HG03521 (cell line): Measurements from ENCODE around the gene RAD51C.
"Not testable (repeated sequence)": the region's sequence is repeated elsewhere in the genome, so short reads cannot be mapped to it uniquely, and the experiment has no call there.

Source experiments
- ATAC-seq: cut with Tn5 transposase; IDR thresholded peaks from one replicate; pipeline ENCODE4 v1.9.1; 2021; ENCODE audit warnings: mild to moderate bottlenecking, moderate library complexity; ENCODE audit not compliant: unreplicated experiment

Gene RAD51C

GRCh38 chr17:58692239-58693055, at the start of gene RAD51C:
RAD51C (plus strand) TSS chr17:58692602; CDS start chr17:58692644, 42 bp downstream.
- peak; percentile 97 for ATAC-seq

- ATAC-seq, result no peak
These were observed 49.3 kb upstream of the RAD51C start for GRCh38 chr17:58643147-58643546.

- ATAC-seq, result no peak
These were observed 44.2 kb upstream of the RAD51C start for GRCh38 chr17:58648236-58648635.

GRCh38 chr17:58657962-58658803, 34.2 kb upstream of the RAD51C start:
- not testable (repeated sequence) for ATAC-seq

GRCh38 chr17:58658804-58659713, 33.3 kb upstream of the RAD51C start:
- peak; percentile 60 for ATAC-seq

GRCh38 chr17:58659714-58660084, 32.7 kb upstream of the RAD51C start:
- ATAC-seq, result not testable (repeated sequence)

GRCh38 chr17:58660621-58661020, 31.8 kb upstream of the RAD51C start:
- ATAC-seq, result no peak

GRCh38 chr17:58661499-58661898, 30.9 kb upstream of the RAD51C start:
- no peak for ATAC-seq

GRCh38 chr17:58664302-58664701, 28.1 kb upstream of the RAD51C start:
- no peak for ATAC-seq

- no peak for ATAC-seq
These were observed 26.2 kb upstream of the RAD51C start for GRCh38 chr17:58665946-58666857.

GRCh38 chr17:58666858-58667267, 25.5 kb upstream of the RAD51C start:
- no peak for ATAC-seq

GRCh38 chr17:58667934-58668597, 24.3 kb upstream of the RAD51C start:
- no peak for ATAC-seq

- ATAC-seq, result no peak
These were observed 23.8 kb upstream of the RAD51C start for GRCh38 chr17:58668598-58668935.

GRCh38 chr17:58669853-58670252, 22.5 kb upstream of the RAD51C start:
- ATAC-seq, result no peak

GRCh38 chr17:58671969-58672368, 20.4 kb upstream of the RAD51C start:
- ATAC-seq, result no peak

GRCh38 chr17:58677194-58677880, 15.1 kb upstream of the RAD51C start:
- ATAC-seq, result no peak

- ATAC-seq, result not testable (repeated sequence)
These were observed 14.1 kb upstream of the RAD51C start for GRCh38 chr17:58678287-58678686.

- no peak for ATAC-seq
These were observed 13.0 kb upstream of the RAD51C start for GRCh38 chr17:58679263-58680037.
